ENCODE measurements around the gene CNGA2.

- TF ChIP-seq CTCF (conservative IDR thresholded peaks at IDR 0.05; ENCODE audit: low read depth in 2 of 2) (no peak), REST (IDR thresholded peaks at IDR 0.05; ENCODE audit: unreplicated experiment) (no peak), POLR2AphosphoS5 (IDR thresholded peaks at IDR 0.05; ENCODE audit: low read depth) (no peak)
Observed at GRCh38 chrX:151738751-151739150, 4.2 kb downstream of the CNGA2 start.

All from GM23338 (cell line).